Islet precursor cell (in vitro differentiated cells): ENCODE measurements around the gene HNRNPUL1.
A peak's percentile ranks its signal among the peaks of the same experiment; 100 is the strongest.
"Not testable (repeated sequence)": the region's sequence is repeated elsewhere in the genome, so short reads cannot be mapped to it uniquely, and the experiment has no call there.

Experiments used
- DNase-seq: peaks from one replicate; pipeline ENCODE4 v3.0.0-alpha.2; 2018

The HNRNPUL1 gene

DNA sequence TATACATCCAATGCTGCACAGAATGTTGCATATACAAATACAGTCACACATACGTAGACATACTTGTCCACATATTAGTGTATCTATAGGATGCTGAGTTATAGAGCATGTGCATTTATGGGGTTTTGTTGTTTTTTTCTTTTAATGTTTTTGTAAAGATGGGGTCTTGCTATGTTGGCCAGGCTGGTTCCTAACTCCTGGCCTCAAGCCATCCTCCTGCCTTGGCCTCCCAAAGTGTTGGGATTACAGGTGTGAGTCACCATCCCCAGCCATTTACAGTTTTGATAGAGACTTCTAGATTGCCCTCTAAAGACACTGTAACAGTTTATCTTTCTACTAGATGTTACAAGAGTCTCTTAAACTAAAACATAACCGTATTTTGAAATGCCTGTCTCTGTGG is 14.3 kb downstream of the HNRNPUL1 start:
- no peak for DNase-seq

DNA sequence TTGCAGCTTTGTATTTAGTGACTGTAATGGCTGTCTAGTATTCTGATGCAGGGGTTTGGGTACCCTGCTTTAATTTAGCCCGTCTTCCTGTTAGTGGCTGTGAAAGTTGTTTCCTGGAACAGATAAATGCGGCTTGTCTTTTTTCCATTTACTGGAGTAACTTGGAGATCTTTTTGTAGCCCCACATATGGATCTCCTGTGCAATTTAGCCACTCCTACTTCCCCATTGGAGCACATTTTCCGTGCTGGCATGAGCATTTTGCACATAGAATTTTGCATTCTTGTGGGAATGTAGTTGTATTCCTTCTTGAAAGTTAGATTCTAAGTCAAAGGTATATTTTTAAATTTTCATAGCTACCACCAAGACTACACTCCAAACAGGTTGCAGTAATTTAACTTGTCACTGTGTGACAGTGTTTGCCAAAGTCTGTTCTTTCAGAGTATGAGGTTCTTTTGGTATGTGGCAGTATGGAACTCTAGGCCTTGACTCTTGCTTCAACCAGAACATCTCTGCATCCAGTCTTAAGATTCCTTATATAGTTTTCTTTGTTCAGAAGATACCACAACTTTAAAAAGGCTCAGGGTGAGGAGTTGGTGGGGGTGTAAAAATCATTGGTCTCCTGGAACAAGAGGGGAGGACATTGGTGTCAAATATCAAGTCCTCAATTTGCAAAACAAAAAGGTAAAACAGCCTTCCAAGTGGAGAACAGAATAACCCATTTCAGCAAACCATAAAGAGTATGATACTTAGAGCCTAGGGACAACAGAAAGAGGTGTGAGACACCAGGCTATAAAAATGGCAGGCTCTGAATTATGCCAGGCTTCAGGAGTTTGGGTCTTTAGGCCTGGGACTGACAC is 24.7 kb downstream of the HNRNPUL1 start:
- DNase-seq = no peak

DNA sequence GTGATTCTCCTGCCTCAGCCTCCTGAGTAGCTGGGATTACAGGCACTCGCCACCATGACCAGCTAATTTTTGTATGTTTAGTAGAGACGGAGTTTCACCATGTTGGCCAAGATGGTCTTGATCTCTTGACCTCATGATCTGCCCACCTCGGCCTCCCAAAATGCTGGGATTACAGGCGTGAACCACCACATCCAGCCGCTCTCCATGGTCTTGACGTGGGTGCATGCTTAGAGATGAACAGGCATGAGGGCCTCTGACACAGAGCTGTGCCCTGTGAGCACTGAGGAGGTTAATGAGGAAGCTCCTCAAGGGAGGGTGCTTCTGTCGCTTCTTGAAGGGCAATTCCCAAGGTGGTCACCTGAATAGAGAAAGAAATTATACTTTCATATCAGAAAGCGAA is 25.6 kb downstream of the HNRNPUL1 start:
- DNase-seq = not testable (repeated sequence)

DNA sequence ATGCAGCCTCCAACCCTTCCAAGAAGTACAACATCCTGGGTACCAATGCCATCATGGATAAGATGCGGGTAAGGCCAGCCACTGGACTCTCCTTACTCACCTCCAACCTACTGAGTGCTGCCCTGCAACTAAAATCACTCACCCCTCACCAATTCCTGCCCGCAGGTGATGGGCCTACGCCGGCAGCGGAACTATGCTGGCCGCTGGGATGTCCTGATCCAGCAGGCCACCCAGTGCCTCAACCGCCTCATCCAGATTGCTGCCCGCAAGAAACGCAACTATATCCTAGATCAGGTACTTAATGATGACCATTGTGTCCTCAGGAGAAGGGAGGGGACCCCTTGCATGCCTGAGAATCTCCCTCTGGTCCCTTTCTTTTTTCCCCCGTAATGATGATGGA is 30.2 kb downstream of the HNRNPUL1 start:
- DNase-seq = no peak

DNA sequence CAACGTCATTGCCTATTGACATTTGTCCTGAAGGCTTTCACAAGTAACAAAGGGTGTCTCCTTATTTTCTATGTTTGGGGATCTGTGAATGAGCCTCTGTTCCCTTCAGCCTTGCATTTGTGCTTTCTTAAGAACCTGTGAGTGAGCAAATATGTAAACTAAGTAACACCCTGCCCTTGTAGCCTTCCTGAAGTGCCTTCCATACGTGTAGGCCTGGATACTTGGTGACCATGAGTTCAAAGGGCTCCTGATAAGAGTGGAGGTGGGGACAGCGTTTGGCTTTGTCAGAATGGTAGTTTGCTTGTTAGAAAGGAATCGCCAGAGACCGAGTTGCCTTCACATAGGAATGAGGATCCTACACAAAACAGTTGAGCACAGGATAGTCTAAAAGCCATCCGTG is 31.3 kb downstream of the HNRNPUL1 start:
- DNase-seq = no peak

DNA sequence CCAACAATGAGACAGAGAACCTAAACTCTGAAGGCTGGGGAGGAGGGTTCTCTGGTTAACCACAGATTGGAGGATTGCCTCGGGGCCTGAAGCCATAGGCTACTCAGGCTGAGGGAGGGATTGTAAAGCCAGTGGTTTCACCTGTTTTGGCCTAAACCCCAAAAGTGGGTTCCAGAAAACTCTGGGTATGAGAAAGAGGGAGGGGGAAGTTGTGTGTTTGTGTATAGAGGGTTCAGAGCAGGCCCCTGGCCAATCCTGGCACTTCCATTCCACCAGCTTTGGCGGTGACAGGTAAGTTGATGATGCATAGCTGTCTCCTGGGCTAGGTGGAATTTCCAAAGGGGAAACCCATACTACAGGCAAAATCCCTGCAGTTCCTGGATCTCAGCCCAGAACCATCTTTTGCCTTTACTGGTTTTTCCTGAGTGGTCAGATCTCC is 32.3 kb downstream of the HNRNPUL1 start:
- DNase-seq = no peak

DNA sequence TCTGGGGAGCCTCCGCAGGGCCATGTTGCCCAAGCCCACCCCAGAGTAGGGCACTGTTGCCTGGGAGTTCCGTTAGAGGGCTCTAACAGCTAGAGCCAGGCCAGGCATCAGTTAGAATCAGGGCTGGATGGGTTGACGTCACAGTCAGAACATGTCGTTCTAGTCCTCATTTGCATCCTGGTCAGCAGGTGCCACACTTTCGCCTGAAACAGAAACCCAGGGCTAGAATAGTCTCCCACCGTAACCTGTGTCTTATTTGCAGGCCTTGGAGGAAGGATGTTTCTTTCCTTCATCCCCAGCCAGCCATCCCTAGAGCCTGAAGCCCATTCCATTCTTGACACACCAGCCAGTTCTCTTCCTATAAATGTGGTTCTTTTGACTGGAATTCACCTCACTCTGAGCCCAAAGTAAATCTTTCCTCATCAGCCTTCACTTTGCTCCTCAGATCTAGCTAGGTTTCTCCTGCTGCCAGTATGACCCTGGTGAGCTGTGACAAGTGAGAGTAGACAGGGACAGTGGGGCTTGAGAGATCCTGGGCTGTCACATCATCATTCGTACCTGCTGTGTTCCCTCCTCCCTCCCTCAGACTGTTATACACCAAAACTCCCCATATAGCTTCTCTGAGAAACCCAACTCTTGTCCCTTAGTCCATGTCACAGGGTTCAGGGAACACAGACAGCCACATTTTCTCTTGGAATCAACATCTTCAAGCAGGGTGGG is 33.6 kb downstream of the HNRNPUL1 start:
- DNase-seq = no peak

DNA sequence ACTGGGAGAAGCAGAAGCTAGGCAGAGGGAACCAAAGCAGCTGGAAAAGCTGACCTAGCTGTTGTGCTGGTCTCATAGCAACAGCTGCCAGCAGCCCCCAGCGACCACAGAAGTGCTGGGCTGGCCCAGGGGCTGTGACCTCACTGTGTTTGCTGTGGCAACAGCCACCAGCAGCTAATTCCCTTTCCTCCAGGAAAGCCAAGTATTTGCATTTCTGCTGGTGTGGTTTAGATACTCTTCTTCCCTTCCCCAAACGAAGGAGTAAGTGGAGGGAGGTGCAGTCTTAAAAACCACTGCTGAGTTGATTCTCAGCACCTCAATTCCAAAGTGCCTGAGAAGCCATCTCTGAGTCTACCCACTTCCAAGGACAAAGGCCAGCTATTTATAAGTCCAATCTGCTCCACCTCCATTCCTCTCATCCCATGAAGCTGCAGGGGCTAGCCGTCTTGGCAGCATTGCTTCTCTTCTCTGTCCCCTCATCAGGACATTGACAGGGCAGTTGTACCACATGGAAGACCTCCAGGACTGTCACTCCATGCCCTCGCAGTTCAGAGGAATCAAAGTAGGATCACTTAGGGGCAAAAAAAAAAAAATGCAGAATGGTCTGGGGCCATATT is 34.3 kb downstream of the HNRNPUL1 start:
- peak; percentile 75 for DNase-seq

DNA sequence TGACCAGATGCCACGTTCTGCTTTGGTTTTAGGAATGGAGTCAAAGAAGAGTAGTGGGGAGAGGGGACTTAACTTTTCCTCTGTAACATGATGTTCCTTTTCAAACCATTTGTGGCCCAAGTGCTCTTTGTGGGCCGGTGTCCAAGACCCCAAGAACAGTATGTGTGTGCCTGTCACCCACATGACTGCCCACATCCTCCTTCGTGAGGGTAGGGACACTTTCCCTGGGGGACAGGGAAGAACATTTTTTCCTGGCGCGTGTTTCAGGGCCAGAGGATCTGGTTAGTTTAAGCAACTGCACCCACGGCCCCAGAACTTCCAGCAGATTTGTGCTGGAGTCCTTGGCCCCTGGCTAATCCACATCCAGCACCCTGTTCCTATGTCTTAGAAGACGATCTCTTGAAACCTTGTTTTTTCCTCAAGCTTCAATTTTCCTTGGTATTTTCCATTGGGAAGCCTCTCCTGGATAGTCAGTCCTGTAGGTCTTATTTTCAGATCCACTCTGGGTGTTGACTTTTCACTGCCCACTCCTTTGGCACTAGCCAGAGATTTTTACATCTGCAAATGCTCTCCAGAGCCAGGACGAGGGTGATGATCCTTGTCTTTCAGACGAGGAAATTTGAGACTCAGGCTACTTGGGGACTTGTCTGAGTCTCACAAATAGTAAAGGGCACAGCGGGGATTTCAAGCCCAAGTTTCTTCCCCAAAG is 35.0 kb downstream of the HNRNPUL1 start:
- no peak for DNase-seq

DNA sequence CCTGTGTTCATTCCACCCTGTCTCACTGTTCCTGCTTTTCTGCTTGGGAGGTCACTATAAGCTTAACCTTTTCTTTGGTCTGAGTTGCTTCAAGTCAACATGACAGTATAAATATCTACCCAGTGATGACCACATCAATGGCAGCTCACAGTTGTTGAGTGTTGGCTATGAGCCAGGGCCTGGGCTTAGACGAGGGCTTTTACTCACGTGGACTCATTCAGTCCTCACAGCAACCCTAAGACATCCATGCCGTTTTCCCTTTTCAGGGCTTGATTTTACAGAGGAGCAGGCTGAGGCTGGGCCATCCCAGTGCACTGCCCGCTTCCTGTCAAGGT is 35.5 kb downstream of the HNRNPUL1 start:
- no peak for DNase-seq

DNA sequence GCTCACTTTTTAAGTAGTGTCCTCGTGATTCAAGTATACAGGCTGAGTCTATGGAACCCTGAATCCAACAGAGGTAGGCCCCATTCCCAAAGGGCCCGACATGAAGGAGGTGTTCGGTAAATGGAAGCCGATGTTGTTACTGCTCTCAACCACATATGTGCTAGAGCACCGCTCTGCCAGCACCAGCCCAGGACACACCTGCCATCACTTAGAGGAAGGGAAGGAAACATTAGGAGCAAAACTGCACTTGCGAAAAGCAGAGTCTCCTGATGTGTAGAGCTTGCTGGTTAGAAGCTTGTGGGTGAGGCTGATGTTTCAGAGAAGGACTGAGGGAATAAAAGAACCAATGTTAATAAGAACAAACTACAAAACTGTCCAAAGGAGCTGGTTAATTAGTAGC is 36.4 kb downstream of the HNRNPUL1 start:
- no peak for DNase-seq

DNA sequence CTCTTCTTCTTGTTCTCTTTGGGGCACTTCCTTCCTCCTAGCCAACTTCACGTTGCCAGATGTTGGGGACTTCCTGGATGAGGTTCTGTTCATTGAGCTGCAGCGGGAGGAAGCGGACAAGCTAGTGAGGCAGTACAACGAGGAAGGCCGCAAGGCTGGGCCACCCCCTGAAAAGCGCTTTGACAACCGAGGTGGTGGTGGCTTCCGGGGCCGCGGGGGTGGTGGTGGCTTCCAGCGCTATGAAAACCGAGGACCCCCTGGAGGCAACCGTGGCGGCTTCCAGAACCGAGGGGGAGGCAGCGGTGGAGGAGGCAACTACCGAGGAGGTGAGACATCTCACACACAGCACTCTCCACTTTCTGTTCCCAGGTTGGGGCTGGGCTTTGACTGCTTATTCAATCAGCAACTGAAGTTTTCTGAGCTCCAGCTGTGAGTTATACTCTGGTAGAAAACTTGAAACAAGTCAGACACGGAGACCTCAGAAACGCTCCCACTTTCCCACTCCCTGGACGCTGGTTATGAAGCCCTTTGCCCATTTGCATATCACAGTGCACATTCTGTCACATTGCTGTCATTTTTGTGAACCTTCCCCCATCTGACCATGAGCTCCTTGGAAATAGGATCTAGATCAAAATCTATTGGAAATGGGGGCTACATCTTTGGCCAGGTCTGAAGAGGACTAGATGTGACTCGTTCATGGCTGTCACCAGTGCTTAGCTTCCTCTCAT is 38.6 kb downstream of the HNRNPUL1 start:
- DNase-seq = no peak

DNA sequence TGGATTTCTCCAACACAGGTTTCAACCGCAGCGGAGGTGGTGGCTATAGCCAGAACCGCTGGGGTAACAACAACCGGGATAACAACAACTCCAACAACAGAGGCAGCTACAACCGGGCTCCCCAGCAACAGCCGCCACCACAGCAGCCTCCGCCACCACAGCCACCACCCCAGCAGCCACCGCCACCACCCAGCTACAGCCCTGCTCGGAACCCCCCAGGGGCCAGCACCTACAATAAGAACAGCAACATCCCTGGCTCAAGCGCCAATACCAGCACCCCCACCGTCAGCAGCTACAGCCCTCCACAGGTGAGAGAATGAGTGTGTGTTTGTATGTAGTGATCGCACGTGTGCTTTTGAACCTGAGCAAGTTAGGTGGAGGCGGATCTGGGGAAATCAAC is 39.8 kb downstream of the HNRNPUL1 start:
- DNase-seq = no peak

DNA sequence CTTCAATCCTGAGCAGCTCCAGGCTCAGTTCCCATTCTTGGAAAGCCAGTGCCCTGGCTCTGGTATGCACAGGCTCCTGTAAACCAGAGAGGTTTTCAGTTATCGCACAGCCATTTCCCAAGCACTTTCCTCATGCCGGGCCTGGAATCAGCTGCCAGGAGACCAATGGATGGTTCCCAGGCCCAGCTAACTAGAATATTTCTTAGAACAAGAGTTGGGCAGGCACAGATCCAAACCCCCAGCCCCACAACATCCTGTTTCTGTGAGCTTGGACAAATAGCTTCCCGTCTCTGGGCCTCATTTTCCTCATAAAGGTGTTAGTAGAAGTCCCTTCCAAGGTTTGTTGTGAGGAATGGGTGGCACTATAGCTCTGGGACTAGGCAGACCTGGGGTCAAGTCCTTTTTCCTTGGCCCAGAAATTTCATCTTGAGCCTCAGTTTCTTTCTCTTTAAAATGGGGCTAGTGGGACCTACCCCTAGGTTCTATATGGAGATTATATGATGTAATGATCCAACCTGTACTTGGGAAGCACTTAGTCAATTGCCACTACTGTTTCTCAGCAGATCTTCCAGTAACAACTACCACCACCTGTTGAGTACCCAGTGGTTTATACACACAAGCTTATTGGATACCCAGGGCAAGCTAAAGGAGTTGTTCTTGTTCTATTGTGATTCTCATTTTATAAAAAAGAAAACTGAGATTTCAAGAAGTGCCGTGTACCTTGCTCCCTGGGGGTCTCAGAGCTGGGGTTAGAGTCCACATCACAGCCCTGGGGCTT is 40.7 kb downstream of the HNRNPUL1 start:
- DNase-seq = no peak

DNA sequence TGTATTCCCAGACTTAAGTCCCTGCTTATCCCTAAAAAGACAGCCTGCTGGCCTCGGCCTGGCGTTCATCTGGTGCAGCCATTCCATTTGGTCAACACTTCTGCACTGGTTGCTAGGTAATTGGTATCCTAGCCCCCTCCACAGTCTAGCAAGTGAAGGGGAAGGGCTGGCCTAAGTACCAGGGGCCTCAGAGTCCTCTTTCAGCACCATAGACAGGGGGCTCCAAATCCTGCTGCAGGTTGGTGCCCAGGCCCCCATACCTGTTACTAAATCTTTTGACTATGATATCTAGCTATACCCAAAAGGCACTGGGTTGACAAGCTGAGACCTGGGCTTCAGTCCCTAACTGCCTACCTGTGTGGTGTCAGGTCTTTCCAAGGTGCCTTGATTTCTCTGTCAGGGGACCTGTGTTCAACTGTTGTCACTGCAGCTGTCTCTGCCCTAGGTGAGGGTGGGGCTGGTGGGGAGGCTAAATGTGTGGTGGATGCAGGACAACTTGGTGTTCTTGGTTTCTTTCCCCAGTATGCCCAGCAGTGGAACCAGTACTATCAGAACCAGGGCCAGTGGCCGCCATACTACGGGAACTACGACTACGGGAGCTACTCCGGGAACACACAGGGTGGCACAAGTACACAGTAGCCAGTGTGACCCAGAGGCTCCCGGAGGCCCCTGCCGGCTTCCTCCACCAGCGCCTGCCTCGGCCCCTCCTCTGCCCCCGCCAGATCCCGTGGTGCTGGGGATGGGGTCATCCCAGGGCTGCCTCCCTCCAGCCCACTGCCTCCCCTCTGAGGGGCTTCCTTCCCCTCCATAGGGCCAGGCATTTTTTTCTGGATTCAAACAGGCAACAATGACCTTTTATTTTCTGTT is 42.0 kb downstream of the HNRNPUL1 start:
- DNase-seq = no peak

DNA sequence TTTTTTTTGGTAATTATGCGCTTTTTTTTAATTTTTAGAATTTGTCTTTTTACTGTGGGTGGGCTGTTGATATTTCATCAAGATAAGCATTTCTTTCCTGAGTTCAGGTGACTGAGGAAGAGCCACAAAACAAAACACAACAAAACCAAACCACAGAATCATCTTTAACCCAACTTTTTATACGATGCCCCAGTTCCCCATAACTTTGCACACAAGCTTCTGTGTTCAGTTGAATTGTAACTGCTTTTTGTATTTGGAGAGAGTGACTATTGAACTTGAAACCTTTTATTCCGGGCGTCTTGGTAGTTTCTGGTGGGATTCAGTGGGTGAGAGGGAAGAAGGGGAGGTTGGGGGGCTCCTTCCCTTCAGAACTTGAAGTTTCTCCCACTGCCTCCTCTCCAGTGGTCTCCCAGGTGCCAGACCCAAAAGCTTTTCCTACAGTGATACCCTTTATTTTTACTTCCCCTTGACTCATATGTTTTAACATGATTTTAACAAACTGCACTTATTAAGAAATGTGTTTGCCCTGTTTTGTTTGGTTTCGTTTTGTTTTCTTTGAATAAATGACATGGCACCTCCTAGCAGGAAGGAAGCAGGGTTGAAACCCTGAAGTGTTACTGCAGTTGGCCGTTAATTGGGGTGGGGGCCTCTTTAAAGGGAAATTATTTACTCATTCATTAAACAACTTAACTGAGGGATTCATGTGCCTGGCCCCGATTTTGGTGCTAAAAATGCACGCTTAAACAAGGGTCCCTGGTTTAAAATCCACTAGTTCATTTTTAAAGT is 43.1 kb downstream of the HNRNPUL1 start:
- DNase-seq = no peak

DNA sequence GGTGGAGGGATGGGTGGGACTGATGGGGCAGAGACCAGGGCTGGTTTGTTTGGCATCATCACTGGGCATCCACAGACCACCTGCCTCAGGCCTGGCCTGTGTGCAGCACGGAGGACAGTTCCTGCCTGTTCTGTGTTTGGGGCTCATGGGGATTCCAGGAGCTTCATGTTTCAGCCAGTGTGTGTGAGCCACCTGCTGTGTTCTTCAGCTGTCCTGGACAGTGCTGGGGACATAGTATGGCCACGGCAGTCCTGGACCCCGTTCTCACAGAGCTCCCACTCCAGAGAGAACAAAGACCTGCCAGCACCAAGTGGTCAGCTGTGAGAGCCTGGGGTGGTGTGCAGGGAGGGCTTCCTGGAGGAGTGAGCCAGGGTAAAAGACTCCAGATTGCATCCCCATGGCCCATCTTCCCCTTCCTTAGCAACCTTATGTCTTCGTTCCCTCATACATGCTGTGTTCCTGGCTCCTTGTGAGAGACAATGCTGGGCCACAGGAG is 43.8 kb downstream of the HNRNPUL1 start:
- no peak for DNase-seq

DNA sequence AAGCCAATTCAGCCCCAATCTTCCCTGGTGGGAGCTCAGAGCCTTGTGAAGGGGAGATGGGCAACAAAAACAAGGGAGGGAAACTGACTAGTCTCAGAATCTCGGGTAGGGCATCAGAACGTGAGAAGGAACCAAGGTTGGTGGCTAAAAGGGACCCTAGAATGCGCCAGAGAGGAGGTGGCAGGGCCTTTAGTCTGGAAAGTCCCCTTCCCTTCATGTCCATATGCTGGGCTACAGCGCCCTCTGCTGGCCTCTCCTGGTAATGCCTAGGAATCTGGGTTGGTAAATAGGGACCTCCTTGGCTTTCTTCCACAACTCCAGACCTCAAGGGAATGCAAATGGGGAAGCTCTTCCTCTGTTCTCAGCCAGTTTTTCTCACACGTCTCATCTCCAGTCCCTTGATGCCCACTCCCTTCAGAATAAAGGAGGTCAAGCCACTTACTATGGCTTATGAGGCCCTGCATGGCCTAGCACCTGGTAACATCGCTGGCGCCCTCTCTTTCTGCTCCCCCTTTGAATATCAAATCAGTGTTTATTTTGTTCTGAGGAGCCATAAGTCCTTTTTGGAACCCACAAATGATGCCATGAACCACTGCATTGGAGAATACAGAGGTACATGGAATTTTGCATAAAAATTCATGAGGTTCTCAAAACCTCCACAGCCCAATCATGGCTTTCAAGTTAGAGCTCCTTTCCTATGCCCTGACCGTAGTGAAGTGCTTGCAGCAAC is 44.4 kb downstream of the HNRNPUL1 start:
- DNase-seq = peak; percentile 95
